ENCODE data around the gene LMAN2.
"Not testable (repeated sequence)": the region's sequence is repeated elsewhere in the genome, so short reads cannot be mapped to it uniquely, and the experiment has no call there.

The LMAN2 gene

DNA sequence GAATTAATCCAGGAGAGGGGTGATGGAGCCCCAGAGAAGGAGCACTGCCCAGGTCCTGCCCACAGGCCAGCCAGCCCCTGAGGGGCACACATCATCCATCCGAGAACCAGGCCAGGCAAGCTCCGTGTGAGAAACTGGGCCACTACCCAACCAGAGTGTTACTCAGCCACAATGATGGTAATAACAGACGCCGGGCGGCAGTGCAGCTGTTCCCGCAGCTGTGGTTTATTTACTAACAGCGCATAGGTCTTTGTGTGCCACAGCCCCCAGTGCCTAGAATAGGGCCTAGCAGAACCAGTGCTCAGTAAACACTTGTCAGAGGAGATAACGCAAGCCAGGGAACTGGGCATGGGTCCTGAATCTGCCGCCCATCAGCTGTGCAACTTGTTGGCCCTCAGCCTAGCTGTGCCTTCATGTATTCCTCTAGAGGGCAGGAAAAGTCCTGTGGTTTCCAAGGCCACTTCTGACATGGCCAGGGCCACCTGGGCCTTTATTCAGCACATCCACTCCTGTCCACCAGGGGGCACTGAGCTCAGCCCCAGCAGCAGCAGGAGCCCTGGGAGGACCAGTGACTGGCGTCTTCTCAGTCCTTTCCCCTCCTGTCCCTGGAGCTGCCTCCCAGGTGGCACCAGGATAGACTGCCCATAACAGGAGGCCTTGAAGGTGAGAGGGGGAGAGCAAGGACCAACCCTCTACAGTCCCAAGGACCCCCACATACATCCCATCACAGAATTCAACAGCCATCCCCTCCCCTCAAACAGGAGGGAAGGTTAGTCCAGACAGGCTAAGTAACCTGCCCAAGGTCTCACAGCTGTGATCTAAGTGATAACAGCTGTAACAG, 41.9 kb downstream of the LMAN2 start:
- Mint-ChIP-seq H3K4me1 (peaks cover 37% of the 10 kb centered on the region), H3K27me3 (ENCODE audit: low read depth) (no peaks in the 10 kb centered on the region), H3K27ac (peak overlapping the region in 2 of 3 experiments; percentile 8 to 9), H3K36me3 (ENCODE audit: low read depth) (peaks cover 21% of the 10 kb centered on the region), H3K9me3 (no peaks in the 10 kb centered on the region), H3K4me3 (peak overlapping the region; percentile 75 to 85 (median 79))
- TF ChIP-seq, protein P1, sequence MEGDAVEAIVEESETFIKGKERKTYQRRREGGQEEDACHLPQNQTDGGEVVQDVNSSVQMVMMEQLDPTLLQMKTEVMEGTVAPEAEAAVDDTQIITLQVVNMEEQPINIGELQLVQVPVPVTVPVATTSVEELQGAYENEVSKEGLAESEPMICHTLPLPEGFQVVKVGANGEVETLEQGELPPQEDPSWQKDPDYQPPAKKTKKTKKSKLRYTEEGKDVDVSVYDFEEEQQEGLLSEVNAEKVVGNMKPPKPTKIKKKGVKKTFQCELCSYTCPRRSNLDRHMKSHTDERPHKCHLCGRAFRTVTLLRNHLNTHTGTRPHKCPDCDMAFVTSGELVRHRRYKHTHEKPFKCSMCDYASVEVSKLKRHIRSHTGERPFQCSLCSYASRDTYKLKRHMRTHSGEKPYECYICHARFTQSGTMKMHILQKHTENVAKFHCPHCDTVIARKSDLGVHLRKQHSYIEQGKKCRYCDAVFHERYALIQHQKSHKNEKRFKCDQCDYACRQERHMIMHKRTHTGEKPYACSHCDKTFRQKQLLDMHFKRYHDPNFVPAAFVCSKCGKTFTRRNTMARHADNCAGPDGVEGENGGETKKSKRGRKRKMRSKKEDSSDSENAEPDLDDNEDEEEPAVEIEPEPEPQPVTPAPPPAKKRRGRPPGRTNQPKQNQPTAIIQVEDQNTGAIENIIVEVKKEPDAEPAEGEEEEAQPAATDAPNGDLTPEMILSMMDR (IDR thresholded peaks at IDR 0.05; ENCODE audit: unreplicated experiment in 3 of 3) = peak; percentile 72 to 82 (median 72)

DNA sequence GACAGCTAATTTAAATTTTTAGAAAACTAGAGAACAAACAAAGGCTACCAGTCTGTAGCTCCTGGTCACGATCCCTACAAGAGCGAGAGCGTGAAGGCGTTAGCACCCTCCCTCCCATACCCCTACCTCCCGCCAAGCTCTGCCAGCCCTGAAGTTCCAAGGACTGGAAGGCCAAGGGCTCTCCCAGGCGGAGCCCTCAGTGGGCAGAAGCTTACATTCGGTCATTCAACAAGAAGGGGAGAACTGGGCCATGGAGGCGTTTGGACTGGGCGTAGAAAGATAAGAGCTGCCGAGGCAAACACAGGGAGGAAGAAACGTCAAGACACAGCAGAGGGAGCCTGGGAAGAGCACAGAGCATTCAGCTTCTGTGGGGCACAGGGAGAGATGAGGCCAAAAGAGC, 42.7 kb downstream of the LMAN2 start:
- H3K36me3 Mint-ChIP-seq (ENCODE audit: low read depth) = peaks cover 25% of the 10 kb centered on the region
- no peaks in the 10 kb centered on the region for H3K9me3 Mint-ChIP-seq
- peak overlapping the region in 1 of 3 experiments; percentile 8 for H3K27ac Mint-ChIP-seq
- peak overlapping the region; percentile 52 to 85 (median 79) for H3K4me3 Mint-ChIP-seq
- TF ChIP-seq, protein P1 (IDR thresholded peaks at IDR 0.05; ENCODE audit: unreplicated experiment in 3 of 3) = no peak
- H3K4me1 Mint-ChIP-seq = peaks cover 45% of the 10 kb centered on the region
- H3K27me3 Mint-ChIP-seq (ENCODE audit: low read depth) = no peaks in the 10 kb centered on the region

DNA sequence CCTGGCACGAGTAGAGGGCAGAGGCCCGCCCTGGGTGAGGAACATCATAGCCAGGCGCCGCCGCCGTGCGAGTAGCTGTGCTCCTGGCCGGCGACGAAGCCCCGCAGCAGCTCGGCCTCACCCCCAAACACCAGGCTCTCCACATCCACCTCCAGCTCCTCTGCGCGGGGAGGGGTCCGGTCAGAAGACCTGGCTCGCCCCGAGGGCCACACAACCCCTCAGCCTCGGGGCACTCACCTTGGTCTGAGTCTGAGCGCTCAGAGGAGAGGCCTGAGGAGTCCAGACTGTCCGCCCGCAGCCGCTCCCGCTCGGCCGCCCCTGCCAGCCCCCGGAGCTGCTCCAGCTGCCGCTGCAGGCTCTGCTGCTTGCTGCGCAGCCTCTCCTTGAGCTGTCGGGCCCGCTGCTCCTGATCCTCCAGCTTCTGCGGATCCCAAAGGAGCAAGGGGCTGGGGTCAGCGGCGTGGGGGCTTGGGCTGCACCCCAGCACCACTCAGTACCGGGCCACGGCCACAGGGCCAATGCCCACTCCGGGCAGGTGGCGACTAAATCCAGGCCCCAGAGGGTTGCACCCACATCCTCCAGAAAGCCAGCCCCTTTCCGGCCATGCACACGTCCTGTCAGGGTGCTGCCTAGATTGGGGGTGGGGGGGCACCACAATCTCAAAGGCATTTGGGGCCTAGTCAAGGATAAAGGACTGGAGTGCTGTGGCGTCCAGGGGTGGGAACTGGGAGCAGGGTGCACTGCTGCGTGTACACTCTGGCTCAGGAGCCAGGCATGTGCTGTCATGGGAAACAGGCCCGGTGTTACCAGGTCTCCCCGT, 43.7 kb downstream of the LMAN2 start:
- H3K27ac Mint-ChIP-seq = no peak overlapping the region
- TF ChIP-seq, protein P1 (IDR thresholded peaks at IDR 0.05; ENCODE audit: unreplicated experiment in 3 of 3) = no peak
- peaks cover 45% of the 10 kb centered on the region for H3K4me1 Mint-ChIP-seq
- H3K4me3 Mint-ChIP-seq = no peak overlapping the region
- no peaks in the 10 kb centered on the region for H3K27me3 Mint-ChIP-seq (ENCODE audit: low read depth)
- H3K9me3 Mint-ChIP-seq = no peaks in the 10 kb centered on the region
- peaks cover 25% of the 10 kb centered on the region for H3K36me3 Mint-ChIP-seq (ENCODE audit: low read depth)

DNA sequence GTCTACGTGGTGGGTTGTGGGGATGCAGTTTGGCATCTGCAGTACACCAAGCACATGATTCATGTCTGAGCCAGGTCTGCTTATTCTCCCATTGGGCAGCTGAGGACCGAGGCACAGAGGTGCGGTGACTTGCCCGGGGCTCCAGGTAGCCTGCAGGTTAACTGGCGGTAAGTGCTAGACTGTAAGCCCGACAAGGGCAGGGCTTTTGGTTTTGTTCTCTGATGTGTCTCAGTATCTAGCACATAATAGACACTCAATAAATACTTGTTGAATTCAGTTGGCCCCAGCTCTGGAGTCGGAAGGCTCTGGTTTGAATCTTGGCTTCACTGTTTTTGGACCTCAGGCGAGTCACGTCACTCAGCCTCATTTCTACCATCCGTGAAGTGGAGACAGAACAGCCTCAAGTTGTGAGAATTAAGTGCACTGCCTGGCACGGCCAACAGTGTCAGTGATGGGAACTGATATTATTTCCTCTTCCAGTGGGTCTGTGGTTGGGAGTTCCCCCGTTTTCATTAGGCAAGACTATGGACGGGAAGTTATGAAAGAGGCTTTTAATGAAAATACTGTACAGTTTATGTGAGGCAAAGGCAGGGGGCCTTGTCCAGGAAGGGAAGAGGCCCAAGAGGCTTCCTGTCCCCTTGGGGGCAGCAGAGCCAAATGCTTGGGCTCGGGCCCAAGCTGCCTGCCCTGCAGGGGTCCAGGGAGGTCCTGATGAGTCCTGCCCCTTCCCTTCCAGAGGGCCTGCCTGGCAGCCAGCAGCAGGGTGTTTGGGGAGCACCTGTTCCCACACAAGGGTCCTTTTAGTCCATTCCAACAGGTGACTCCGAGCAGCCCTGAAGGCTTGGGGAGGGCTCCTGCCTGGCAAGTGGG, 44.6 kb downstream of the LMAN2 start:
- Mint-ChIP-seq H3K27me3 (ENCODE audit: low read depth) (no peaks in the 10 kb centered on the region), H3K36me3 (ENCODE audit: low read depth) (peaks cover 25% of the 10 kb centered on the region), H3K27ac (no peak overlapping the region), H3K4me3 (peak overlapping the region; percentile 43 to 75 (median 74)), H3K4me1 (peaks cover 52% of the 10 kb centered on the region), H3K9me3 (no peaks in the 10 kb centered on the region)
- TF ChIP-seq, protein P1 (IDR thresholded peaks at IDR 0.05; ENCODE audit: unreplicated experiment in 3 of 3) = no peak

DNA sequence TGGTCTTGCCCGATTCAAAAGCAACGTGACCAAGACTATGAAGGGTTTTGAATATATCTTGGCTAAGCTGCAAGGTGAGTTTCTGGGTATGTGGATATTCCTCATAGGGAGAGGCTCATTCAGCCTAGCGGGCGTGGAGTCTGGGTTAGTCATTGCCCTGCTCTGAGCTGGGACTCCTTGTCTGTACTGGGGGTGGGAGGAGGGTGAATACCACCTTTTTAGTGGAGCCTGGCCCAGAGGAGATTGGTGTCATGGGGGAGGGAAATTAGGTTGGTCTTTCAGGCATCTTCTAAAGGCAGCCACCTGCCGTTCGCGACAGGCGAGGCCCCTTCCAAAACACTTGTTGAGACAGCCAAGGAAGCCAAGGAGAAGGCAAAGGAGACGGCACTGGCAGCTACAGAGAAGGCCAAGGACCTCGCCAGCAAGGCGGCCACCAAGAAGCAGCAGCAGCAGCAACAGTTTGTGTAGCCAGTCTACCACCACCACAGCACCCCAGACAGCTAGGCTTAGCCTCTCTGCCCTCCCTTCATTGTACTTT, 45.3 kb downstream of the LMAN2 start:
- Mint-ChIP-seq H3K4me1 (peaks cover 53% of the 10 kb centered on the region), H3K36me3 (ENCODE audit: low read depth) (peaks cover 25% of the 10 kb centered on the region), H3K4me3 (peak overlapping the region; percentile 72 to 97 (median 95)), H3K27ac (peak overlapping the region in 1 of 3 experiments; percentile 12)
- H3K27me3 Mint-ChIP-seq (ENCODE audit: low read depth); H3K9me3 Mint-ChIP-seq: not testable (repeated sequence)

All from nephron (organoid).